CD4-positive, alpha-beta T cell (primary cell): Measurements from ENCODE around the gene PCDHA8. TPM values are rescaled to one million over a fixed set of nuclear protein-coding genes. Genes with fewer than 3 reads are reported as not detected.
"Not testable (repeated sequence)": the region's sequence is repeated elsewhere in the genome, so short reads cannot be mapped to it uniquely, and the experiment has no call there.

Experiments
- ATAC-seq: fragments of 200-7000 bp; cut with Tn5 transposase; one replicate; pipeline ENCODE4 v1.10.0; 2022; ENCODE audit warnings: mild to moderate bottlenecking; ENCODE audit not compliant: poor library complexity
- CTCF ChIA-PET: fragments of 350-600 bp; sonication (Branson Sonifier 250); formaldehyde crosslinking; loops from one replicate; lab custom pipeline; 2021; ENCODE audit warnings: antibody characterized with exemption, inconsistent platforms; lab: Charles Lee
- POLR2A ChIA-PET: fragments of 350-600 bp; sonication (Branson Sonifier 250); formaldehyde crosslinking; loops from one replicate; lab custom pipeline; 2021; ENCODE audit warnings: antibody characterized with exemption, inconsistent platforms; lab: Charles Lee
- DNase-seq, 14 experiments: peaks; one replicate each; pipeline ENCODE4 v3.0.0-alpha.2; 2013 to 2020; ENCODE audit warnings: mixed read lengths in 2 of 14
- H3K27ac ChIP-seq, 2 donors: one replicate each; pipeline versions ENCODE4 v1.5.1 to v1.7.0; 2013; ENCODE audit warnings: low read length in 2 of 2, low read depth in 1 of 2, mild to moderate bottlenecking in 1 of 2
- H3K27me3 ChIP-seq, 2 experiments: 1 replicate in 1 of 2; 2 replicates in 1 of 2; pipeline versions ENCODE4 v1.6.1 to v1.7.0; 2013; ENCODE audit warnings: low read length in 2 of 2, control low read depth in 1 of 2, mild to moderate bottlenecking in 1 of 2, moderate library complexity in 1 of 2; ENCODE audit not compliant: insufficient read depth in 2 of 2, control insufficient read depth in 1 of 2
- H3K36me3 ChIP-seq: one replicate; pipeline ENCODE4 v1.6.1; 2013; ENCODE audit warnings: low read length, control low read depth; ENCODE audit not compliant: insufficient read depth
- H3K4me1 ChIP-seq: one replicate; pipeline ENCODE4 v1.6.1; 2013; ENCODE audit warnings: low read length, control low read depth; ENCODE audit not compliant: insufficient read depth
- H3K4me3 ChIP-seq: one replicate; pipeline ENCODE4 v1.5.1; 2013; ENCODE audit warnings: mild to moderate bottlenecking, low read length, moderate library complexity
- H3K9me3 ChIP-seq, 2 experiments: 1 replicate in 1 of 2; 2 replicates in 1 of 2; pipeline versions ENCODE4 v1.6.1 to v1.7.0; 2013; ENCODE audit warnings: low read length in 2 of 2, mild to moderate bottlenecking in 2 of 2, control low read depth in 1 of 2, moderate library complexity in 1 of 2; ENCODE audit not compliant: control insufficient read depth in 1 of 2, insufficient read depth in 1 of 2
- H3K27ac Mint-ChIP-seq: one replicate; pipeline ENCODE4 v1.8.0; 2020; ENCODE audit warnings: mixed read lengths
- H3K27me3 Mint-ChIP-seq: one replicate; pipeline ENCODE4 v1.8.0; 2021; ENCODE audit warnings: mixed read lengths
- H3K36me3 Mint-ChIP-seq: one replicate; pipeline ENCODE4 v1.8.0; 2021; ENCODE audit warnings: low read depth, mixed read lengths
- H3K4me1 Mint-ChIP-seq: one replicate; pipeline ENCODE4 v1.8.0; 2021; ENCODE audit warnings: low read depth, mixed read lengths
- H3K4me3 Mint-ChIP-seq: one replicate; pipeline ENCODE4 v1.8.0; 2020; ENCODE audit warnings: mild to moderate bottlenecking, mixed read lengths
- H3K9me3 Mint-ChIP-seq: one replicate; pipeline ENCODE4 v1.8.0; 2020; ENCODE audit warnings: mixed read lengths
- intact Hi-C, 2 experiments: fragments of 100-400 bp; cut with DNase I in 1 of 2; cut with micrococcal nuclease in 1 of 2; formaldehyde crosslinking; loops; one replicate each; pipeline versions ENCODE4 v1.15.1 to v1.9.0; 2023 to 2025; cut with DNase I, micrococcal nuclease
- polyA plus RNA-seq, 2 donors: library from polyadenylated mRNA; unstranded; fragments of 120-200 nt; gene quantifications; one replicate each; pipeline ENCODE4 v1.2.1, GENCODE V29; 2013
- total RNA-seq, 174 experiments: library from RNA in 2 of 174; stranded (reverse) in 2 of 174; gene quantifications; one replicate each; pipeline ENCODE4 v1.2.3 and lab custom pipeline; 2021 to 2026
- TF ChIP-seq, protein P1 (sequence below): fragments of 200-600 bp; IDR thresholded peaks from one replicate; pipeline ENCODE4 v1.8.0; 2022; ENCODE audit warnings: antibody characterized with exemption, mild to moderate bottlenecking

The PCDHA8 gene
- not detected for total RNA-seq
- polyA plus RNA-seq (2013, experiment 1 of 2), result not detected
- not detected for polyA plus RNA-seq (2013, experiment 2 of 2)
- total RNA-seq (lab: John Stamatoyannopoulos, UW), result 0 to 0.13 (median 0) reads per million in 172 experiments

DNA sequence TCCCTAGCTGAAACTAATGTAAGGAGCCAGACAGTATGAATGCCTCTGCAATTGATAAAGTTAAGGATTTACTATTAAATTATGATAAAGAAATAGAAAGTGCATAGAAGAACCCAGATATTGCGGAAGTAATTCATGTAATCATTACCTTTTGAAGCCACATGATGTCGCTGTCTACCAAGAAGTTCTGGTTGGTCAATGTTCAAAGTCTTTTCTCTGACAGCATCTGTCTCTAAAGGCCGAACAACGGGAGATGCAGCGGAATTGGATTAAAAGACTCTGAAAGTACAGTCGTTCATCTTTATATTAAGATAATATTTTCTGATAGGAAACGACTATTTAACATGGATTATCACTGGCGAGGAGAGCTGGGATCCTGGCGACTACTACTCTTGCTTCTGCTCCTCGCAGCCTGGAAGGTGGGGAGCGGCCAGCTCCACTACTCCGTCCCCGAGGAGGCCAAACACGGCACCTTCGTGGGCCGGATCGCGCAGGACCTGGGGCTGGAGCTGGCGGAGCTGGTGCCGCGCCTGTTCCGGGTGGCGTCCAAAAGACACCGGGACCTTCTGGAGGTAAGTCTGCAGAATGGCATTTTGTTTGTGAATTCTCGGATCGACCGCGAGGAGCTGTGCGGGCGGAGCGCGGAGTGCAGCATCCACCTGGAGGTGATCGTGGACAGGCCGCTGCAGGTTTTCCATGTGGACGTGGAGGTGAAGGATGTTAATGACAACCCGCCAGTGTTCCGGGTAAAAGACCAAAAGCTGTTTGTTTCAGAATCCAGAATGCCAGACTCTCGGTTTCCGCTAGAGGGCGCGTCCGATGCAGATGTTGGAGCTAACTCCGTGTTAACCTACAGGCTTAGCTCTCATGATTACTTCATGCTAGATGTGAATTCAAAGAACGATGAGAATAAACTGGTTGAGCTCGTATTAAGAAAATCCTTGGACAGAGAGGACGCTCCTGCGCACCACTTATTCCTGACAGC, at the start of gene PCDHA8:
Gene PCDHA8, plus strand, starts transcription at position 210 of the 985 bp plus-strand sequence. Its CDS starts 135 bp downstream, at position 345.
- H3K36me3 ChIP-seq, result no peaks in the 10 kb centered on the region
- TF ChIP-seq, protein P1, sequence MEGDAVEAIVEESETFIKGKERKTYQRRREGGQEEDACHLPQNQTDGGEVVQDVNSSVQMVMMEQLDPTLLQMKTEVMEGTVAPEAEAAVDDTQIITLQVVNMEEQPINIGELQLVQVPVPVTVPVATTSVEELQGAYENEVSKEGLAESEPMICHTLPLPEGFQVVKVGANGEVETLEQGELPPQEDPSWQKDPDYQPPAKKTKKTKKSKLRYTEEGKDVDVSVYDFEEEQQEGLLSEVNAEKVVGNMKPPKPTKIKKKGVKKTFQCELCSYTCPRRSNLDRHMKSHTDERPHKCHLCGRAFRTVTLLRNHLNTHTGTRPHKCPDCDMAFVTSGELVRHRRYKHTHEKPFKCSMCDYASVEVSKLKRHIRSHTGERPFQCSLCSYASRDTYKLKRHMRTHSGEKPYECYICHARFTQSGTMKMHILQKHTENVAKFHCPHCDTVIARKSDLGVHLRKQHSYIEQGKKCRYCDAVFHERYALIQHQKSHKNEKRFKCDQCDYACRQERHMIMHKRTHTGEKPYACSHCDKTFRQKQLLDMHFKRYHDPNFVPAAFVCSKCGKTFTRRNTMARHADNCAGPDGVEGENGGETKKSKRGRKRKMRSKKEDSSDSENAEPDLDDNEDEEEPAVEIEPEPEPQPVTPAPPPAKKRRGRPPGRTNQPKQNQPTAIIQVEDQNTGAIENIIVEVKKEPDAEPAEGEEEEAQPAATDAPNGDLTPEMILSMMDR, result no peak
- DNase-seq (peak in 1 of 14 experiments; percentile 5), ATAC-seq (no peak)
- peaks cover 31% of the 10 kb centered on the region for H3K27me3 Mint-ChIP-seq
- peaks cover 13% of the 10 kb centered on the region for H3K9me3 Mint-ChIP-seq
- H3K4me1 Mint-ChIP-seq, result no peaks in the 10 kb centered on the region
- ChIA-PET CTCF (interaction anchor here (0.6 kb wide), 1 partner anchor 715 kb away, joined by 3 read pairs; no protein-coding TSS in a partner anchor), POLR2A (no interaction called here)
- peaks cover 5% of the 10 kb centered on the region for H3K36me3 Mint-ChIP-seq
- H3K27me3 ChIP-seq, result peaks cover 12 to 18% of the 10 kb centered on the region in 2 experiments
- peaks cover 14 to 31% of the 10 kb centered on the region in 2 experiments for H3K9me3 ChIP-seq
- H3K4me3 ChIP-seq, result no peak within 1 kb of the TSS
- intact Hi-C loops, result no loop called here
- H3K27ac ChIP-seq, result no peak within 1 kb of the TSS
- H3K4me1 ChIP-seq, result no peaks in the 10 kb centered on the region
- no peak within 1 kb of the TSS for H3K4me3 Mint-ChIP-seq
- no peak within 1 kb of the TSS for H3K27ac Mint-ChIP-seq

- H3K27ac ChIP-seq, result no peak within 1 kb of the TSS
- Mint-ChIP-seq H3K27me3 (peaks cover 64% of the 10 kb centered on the region), H3K9me3 (peaks cover 14% of the 10 kb centered on the region), H3K4me3 (no peak within 1 kb of the TSS), H3K27ac (no peak within 1 kb of the TSS), H3K36me3 (peaks cover 29% of the 10 kb centered on the region), H3K4me1 (no peaks in the 10 kb centered on the region)
- TF ChIP-seq, protein P1, result no peak
- H3K4me3 ChIP-seq, result no peak within 1 kb of the TSS
- H3K9me3 ChIP-seq, result peaks cover 24 to 43% of the 10 kb centered on the region in 2 experiments
- ATAC-seq (no peak), DNase-seq (no peak)
- CTCF ChIA-PET, result no interaction called here
- H3K4me1 ChIP-seq, result no peaks in the 10 kb centered on the region
- POLR2A ChIA-PET, result no interaction called here
- intact Hi-C loops, result no loop called here
- H3K27me3 ChIP-seq, result peaks cover 15 to 19% of the 10 kb centered on the region in 2 experiments
- no peaks in the 10 kb centered on the region for H3K36me3 ChIP-seq
These were observed 46.3 kb upstream of the PCDHA8 start, which contains the start of gene PCDHA2 for GRCh38 chr5:140794595-140795258. TSS of gene PCDHA2 (plus strand) at chr5:140794852.

GRCh38 chr5:140795259-140795641, 45.7 kb upstream of the PCDHA8 start:
- CTCF ChIA-PET, result no interaction called here
- DNase-seq (no peak), ATAC-seq (no peak)
- no peaks in the 10 kb centered on the region for H3K4me1 Mint-ChIP-seq
- H3K27me3 Mint-ChIP-seq, result peaks cover 66% of the 10 kb centered on the region
- no peak overlapping the region for H3K27ac ChIP-seq
- POLR2A ChIA-PET, result no interaction called here
- TF ChIP-seq, protein P1, result no peak
- no peaks in the 10 kb centered on the region for H3K36me3 ChIP-seq
- no peak overlapping the region for H3K4me3 Mint-ChIP-seq
- no peak overlapping the region for H3K27ac Mint-ChIP-seq
- peaks cover 24 to 38% of the 10 kb centered on the region in 2 experiments for H3K9me3 ChIP-seq
- H3K27me3 ChIP-seq, result peaks cover 15 to 16% of the 10 kb centered on the region in 2 experiments
- H3K36me3 Mint-ChIP-seq, result peaks cover 27% of the 10 kb centered on the region
- intact Hi-C loops, result no loop called here
- H3K4me1 ChIP-seq, result no peaks in the 10 kb centered on the region
- no peak overlapping the region for H3K4me3 ChIP-seq
- peaks cover 18% of the 10 kb centered on the region for H3K9me3 Mint-ChIP-seq

DNA sequence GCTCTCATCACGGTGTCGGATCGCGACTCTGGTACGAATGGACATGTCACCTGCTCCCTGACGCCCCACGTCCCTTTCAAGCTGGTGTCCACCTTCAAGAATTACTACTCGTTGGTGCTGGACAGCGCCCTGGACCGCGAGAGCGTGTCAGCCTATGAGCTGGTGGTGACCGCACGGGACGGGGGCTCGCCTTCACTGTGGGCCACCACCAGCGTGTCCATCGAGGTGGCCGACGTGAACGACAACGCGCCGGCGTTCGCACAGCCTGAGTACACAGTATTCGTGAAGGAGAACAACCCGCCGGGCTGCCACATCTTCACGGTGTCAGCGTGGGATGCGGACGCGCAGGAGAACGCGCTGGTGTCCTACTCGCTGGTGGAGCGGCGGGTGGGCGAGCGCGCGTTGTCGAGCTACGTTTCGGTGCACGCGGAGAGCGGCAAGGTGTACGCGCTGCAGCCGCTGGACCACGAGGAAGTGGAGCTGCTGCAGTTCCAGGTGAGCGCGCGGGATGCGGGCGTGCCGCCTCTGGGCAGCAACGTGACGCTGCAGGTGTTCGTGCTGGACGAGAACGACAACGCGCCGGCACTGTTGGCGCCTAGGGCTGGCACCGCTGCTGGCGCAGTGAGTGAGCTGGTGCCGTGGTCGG, 44.8 kb upstream of the PCDHA8 start:
- Histone ChIP-seq H3K9me3 (peaks cover 27 to 42% of the 10 kb centered on the region in 2 experiments), H3K27me3 (peaks cover 16 to 19% of the 10 kb centered on the region in 2 experiments)
- ATAC-seq, H3K4me3 Mint-ChIP-seq, DNase-seq, H3K4me1 ChIP-seq, POLR2A ChIA-PET, H3K4me3 ChIP-seq, H3K36me3 ChIP-seq, H3K27ac ChIP-seq, H3K27ac Mint-ChIP-seq, intact Hi-C loops, CTCF ChIA-PET, H3K4me1 Mint-ChIP-seq: not testable (repeated sequence)
- peaks cover 16% of the 10 kb centered on the region for H3K9me3 Mint-ChIP-seq
- H3K27me3 Mint-ChIP-seq, result peaks cover 58% of the 10 kb centered on the region
- H3K36me3 Mint-ChIP-seq, result peaks cover 27% of the 10 kb centered on the region
